ENCODE data around the gene BST2. TPM values are rescaled to one million over a fixed set of nuclear protein-coding genes. Genes with fewer than 3 reads are reported as not detected.

The BST2 gene, protein sequence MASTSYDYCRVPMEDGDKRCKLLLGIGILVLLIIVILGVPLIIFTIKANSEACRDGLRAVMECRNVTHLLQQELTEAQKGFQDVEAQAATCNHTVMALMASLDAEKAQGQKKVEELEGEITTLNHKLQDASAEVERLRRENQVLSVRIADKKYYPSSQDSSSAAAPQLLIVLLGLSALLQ
- 1.3 and 4.5 TPM in 2 replicates for total RNA-seq (2014; rRNA removed; shearing (Covaris generic))

GRCh38 chr19:17405250-17406045, at the start of gene BST2:
BST2 (minus strand) TSS chr19:17405630; CDS start chr19:17405575, 55 bp downstream.

DNA sequence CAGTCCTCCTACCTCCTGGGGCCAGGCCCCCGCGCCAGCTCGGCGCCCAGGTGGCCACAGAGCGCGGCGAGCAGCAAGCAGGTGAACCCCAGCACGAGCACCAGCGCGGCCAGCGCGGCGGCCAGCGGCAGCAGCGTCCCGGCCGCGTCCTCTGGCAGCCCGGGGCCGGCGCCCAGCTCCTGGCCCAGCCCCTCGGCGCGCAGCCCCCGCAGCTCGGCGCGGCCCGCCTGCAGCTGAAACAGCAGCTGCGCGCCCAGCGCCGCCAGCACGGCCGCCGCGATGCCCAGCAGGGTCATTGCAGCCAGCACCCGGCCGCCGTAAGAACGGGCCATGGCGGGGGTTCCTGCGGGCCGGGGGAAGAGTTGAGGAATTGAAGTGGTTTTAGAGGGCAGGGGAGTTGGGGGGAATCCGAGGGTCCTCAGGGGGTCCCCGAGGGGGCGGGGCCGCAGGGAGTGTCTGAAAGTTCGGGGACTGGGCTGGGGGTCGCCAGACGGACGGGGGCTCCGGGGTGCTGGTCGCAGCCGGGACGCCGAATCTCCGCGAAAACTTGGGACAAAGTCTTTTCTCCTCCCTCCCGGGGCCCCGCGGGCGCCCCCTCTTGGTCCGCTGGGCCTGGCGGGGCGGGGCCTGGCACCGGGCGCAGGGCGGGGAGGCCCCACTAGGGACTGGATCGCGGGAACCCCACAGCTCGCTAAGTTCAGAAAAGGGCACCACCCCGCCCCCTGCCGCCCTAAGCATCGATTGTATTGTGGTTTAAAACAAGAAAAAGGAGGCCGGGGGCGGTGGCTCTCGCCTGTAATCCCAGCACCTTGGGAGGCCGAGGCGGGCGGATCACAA, 42.9 kb upstream of the BST2 start, which contains the start of gene TMEM221:
TMEM221 (minus strand) TSS at position 538 of the 837 bp plus-strand sequence; CDS start at position 332, 206 bp downstream.

GRCh38 chr19:17419621-17420474, 14.4 kb upstream of the BST2 start, which contains the start of gene MVB12A:
MVB12A (plus strand) TSS chr19:17420047; CDS start chr19:17420136, 89 bp downstream.

DNA sequence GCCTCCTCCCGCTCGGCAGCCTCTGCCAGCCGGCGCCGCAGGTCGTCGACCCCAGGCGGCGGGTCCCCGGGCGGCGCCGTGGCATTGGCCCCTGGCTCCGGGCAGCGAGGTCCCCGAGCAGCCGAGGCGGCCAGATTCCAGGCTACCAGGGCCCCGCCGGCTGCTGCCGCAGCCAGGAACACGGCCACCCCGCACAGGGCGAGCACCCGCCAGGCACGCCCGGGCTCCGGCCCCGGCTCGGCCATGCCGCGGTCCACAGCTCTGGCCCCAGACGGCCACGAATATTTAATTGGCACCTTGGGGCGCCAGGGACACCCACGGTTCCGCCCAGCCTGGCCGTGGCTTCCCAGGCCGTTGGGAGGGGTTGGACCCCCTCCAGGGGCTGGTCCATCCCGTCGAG, 11.5 kb downstream of the BST2 start, which contains the start of gene CCDC194:
CCDC194 (minus strand) TSS at position 283 of the 400 bp plus-strand sequence; CDS start at position 245, 38 bp downstream.

DNA sequence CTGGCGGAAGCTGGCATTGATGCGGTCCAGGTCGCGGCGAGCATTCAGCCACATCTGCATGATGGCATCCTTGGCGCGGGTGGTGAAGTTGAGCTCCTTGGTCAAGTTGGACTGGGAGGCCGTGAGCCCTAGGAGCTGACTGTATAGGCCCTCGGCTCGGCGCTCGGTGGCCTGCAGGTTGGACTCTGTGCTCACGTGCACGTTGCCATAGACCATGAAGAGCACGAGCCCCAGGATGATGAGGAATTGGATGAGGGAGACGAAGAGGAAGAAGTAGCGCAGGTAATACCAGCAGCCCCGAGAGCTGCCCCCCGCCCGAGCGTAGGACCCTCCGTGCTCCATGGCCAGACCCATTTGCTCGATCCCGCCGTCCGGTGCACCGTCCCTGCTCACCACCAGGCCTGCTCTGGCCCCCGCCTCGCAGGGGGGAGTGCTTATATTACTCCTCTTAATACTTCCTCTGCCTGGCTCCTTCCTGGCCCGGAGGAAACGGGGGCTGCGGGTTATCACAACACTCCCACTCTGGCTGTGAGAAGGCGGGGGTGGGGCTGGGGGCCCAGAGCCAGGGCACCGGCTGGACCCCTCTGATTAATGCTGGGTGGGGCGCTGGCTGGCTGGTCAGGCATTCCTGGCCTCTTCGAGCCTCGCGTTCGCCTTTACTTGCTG, 28.4 kb downstream of the BST2 start, which contains the start of gene PLVAP:
PLVAP (minus strand) TSS at position 408 of the 666 bp plus-strand sequence; CDS start at position 354, 54 bp downstream.

Other genes with a start within 250 kb of the BST2 start
- gene USE1, start 190.3 kb downstream of the BST2 start, total RNA-seq (2014; rRNA removed; shearing (Covaris generic)) = 137 and 146 TPM in 2 replicates
- gene OCEL1, start 179.4 kb downstream of the BST2 start, total RNA-seq (2014; rRNA removed; shearing (Covaris generic)) = 9.6 and 10.5 TPM in 2 replicates
- 87.1 and 107 TPM in 2 replicates for gene NR2F6, start 159.7 kb downstream of the BST2 start, total RNA-seq (2014; rRNA removed; shearing (Covaris generic))
- not detected in 2 replicates for gene USHBP1, start 140.9 kb downstream of the BST2 start, total RNA-seq (2014; rRNA removed; shearing (Covaris generic))
- 231 and 246 TPM in 2 replicates for gene BABAM1, start 138.2 kb downstream of the BST2 start, total RNA-seq (2014; rRNA removed; shearing (Covaris generic))
- 5.1 and 6.9 TPM in 2 replicates for gene ANKLE1, start 123.7 kb downstream of the BST2 start, total RNA-seq (2014; rRNA removed; shearing (Covaris generic))
- 21.3 and 22.6 TPM in 2 replicates for gene ABHD8, start 102.2 kb downstream of the BST2 start, total RNA-seq (2014; rRNA removed; shearing (Covaris generic))
- 123 and 159 TPM in 2 replicates for gene MRPL34, start 99.8 kb downstream of the BST2 start, total RNA-seq (2014; rRNA removed; shearing (Covaris generic))
- gene DDA1, start 96.1 kb downstream of the BST2 start, total RNA-seq (2014; rRNA removed; shearing (Covaris generic)) = 80.6 and 111 TPM in 2 replicates
- gene ANO8, start 70.8 kb downstream of the BST2 start, total RNA-seq (2014; rRNA removed; shearing (Covaris generic)) = 7.4 and 7.7 TPM in 2 replicates
- gene GTPBP3, start 68.1 kb downstream of the BST2 start, total RNA-seq (2014; rRNA removed; shearing (Covaris generic)) = 62.5 and 86.8 TPM in 2 replicates
- 0.11 TPM in 1 of 2 replicates, not detected in the other for gene PLVAP, start 28.3 kb downstream of the BST2 start, total RNA-seq (2014; rRNA removed; shearing (Covaris generic))
- gene CCDC194, start 11.4 kb downstream of the BST2 start, total RNA-seq (2014; rRNA removed; shearing (Covaris generic)) = not detected in 2 replicates
- gene MVB12A, start 14.4 kb upstream of the BST2 start, total RNA-seq (2014; rRNA removed; shearing (Covaris generic)) = 114 and 143 TPM in 2 replicates
- gene TMEM221, start 43.0 kb upstream of the BST2 start, total RNA-seq (2014; rRNA removed; shearing (Covaris generic)) = 0.05 TPM in 1 of 2 replicates, not detected in the other
- not detected in 2 replicates for gene NXNL1, start 55.3 kb upstream of the BST2 start, total RNA-seq (2014; rRNA removed; shearing (Covaris generic))
- 28.9 and 32.2 TPM in 2 replicates for gene SLC27A1, start 64.9 kb upstream of the BST2 start, total RNA-seq (2014; rRNA removed; shearing (Covaris generic))
- gene PGLS, start 106.0 kb upstream of the BST2 start, total RNA-seq (2014; rRNA removed; shearing (Covaris generic)) = 84.4 and 113 TPM in 2 replicates
- gene COLGALT1, start 150.0 kb upstream of the BST2 start, total RNA-seq (2014; rRNA removed; shearing (Covaris generic)) = 102 and 106 TPM in 2 replicates